HCT116 (cell line): Measurements from ENCODE around the gene MOB3B. TPM values are rescaled to one million over a fixed set of nuclear protein-coding genes. Genes with fewer than 3 reads are reported as not detected.

Source experiments
- ATAC-seq: fragments of 200-7000 bp; cut with Tn5 transposase; 2 replicates; pipeline ENCODE4 v1.9.1; 2020; ENCODE audit warnings: mild to moderate bottlenecking, moderate library complexity
- BruUV-seq: library from RNA; stranded (reverse); fragments of 400-500 nt; replicated peaks from 2 replicates; lab custom pipeline; 2021; lab: Mats Ljungman, UMichigan
- CTCF ChIA-PET: fragments of 300-600 bp; sonication (Branson Sonifier 250); formaldehyde crosslinking; loops from one replicate; lab custom pipeline; 2021; ENCODE audit warnings: antibody characterized with exemption; lab: Charles Lee
- POLR2A ChIA-PET: fragments of 300-600, 350-600 bp; sonication (Branson Sonifier 250); formaldehyde crosslinking; loops from one replicate; lab custom pipeline; 2021; ENCODE audit warnings: antibody characterized with exemption; lab: Charles Lee
- RAD21 ChIA-PET, 2 experiments: fragments of 300-600 bp; sonication (Branson Sonifier 250); formaldehyde crosslinking; loops; one replicate each; lab custom pipeline; 2023; ENCODE audit warnings: low total read pairs in 2 of 2; ENCODE audit not compliant: uncharacterized antibody in 2 of 2, unreplicated experiment in 2 of 2, low non-redundant PET in 1 of 2; lab: Charles Lee
- DNase-seq: peaks from one replicate; pipeline ENCODE4 v3.0.0-alpha.2; 2010; ENCODE audit warnings: low read depth, low spot score
- H2AFZ ChIP-seq: fragments of 200-600 bp; shearing (Covaris generic), sonication (generic); 2 replicates; pipeline ENCODE4 v1.6.1; 2017; ENCODE audit warnings: low read depth, mixed run types, mixed read lengths, antibody characterized with exemption, low read length; ENCODE audit not compliant: poor library complexity, severe bottlenecking
- H3K27ac ChIP-seq: 2 replicates; pipeline ENCODE4 v1.5.1; 2012; ENCODE audit warnings: low read depth, low read length
- H3K27me3 ChIP-seq: fragments of 200-600 bp; sonication (generic); 2 replicates; pipeline ENCODE4 v1.6.1; 2016; ENCODE audit warnings: mixed run types, low read length, mixed read lengths; ENCODE audit not compliant: insufficient read depth
- H3K36me3 ChIP-seq, 2 experiments: fragments of 200-500 bp in 1 of 2; fragments of 200-600 bp in 1 of 2; sonication (Bioruptor generic) in 1 of 2; sonication (generic) in 1 of 2; 2 replicates each; pipeline versions ENCODE4 v1.5.1 to v1.6.1; 2014 to 2016; ENCODE audit warnings: low read length in 2 of 2, inconsistent platforms in 1 of 2, mixed read lengths in 1 of 2, mixed run types in 1 of 2; ENCODE audit not compliant: insufficient read depth in 2 of 2, control insufficient read depth in 1 of 2
- H3K4me1 ChIP-seq, 2 experiments: fragments of 200-600 bp in 1 of 2; sonication (generic) in 1 of 2; 2 replicates each; pipeline versions ENCODE4 v1.5.1 to v1.6.1; 2012 to 2017; ENCODE audit warnings: low read length in 2 of 2, inconsistent platforms in 1 of 2, mild to moderate bottlenecking in 1 of 2, mixed read lengths in 1 of 2, mixed run types in 1 of 2, moderate library complexity in 1 of 2; ENCODE audit not compliant: insufficient read depth in 2 of 2, control insufficient read depth in 1 of 2
- H3K4me2 ChIP-seq: fragments of 200-600 bp; sonication (generic); 2 replicates; pipeline ENCODE4 v1.6.1; 2017; ENCODE audit warnings: mixed run types, low read length, mixed read lengths
- H3K4me3 ChIP-seq, 2 experiments: fragments of 200-600 bp in 1 of 2; sonication (generic) in 1 of 2; replicated peaks in 1 of 2; 2 replicates each; pipeline ENCODE4 v1.5.1; 2011 to 2016; ENCODE audit warnings: low read length in 2 of 2, control low read depth in 1 of 2, low read depth in 1 of 2, mild to moderate bottlenecking in 1 of 2, mixed read lengths in 1 of 2, mixed run types in 1 of 2
- H3K79me2 ChIP-seq: fragments of 200-600 bp; sonication (generic); 2 replicates; pipeline ENCODE4 v1.6.1; 2017; ENCODE audit warnings: mild to moderate bottlenecking, mixed run types, low read length, moderate library complexity, mixed read lengths; ENCODE audit not compliant: insufficient read depth
- H3K9ac ChIP-seq: fragments of 200-600 bp; sonication (generic); 2 replicates; pipeline ENCODE4 v1.6.1; 2016; ENCODE audit warnings: low read length, mixed read lengths
- H3K9me2 ChIP-seq: fragments of 200-600 bp; sonication (generic), shearing (Covaris generic); 2 replicates; pipeline ENCODE4 v1.6.1; 2017; ENCODE audit warnings: mixed run types, mild to moderate bottlenecking, moderate library complexity; ENCODE audit not compliant: insufficient read depth
- H3K9me3 ChIP-seq, 2 experiments: fragments of 200-500 bp in 1 of 2; fragments of 200-600 bp in 1 of 2; sonication (Bioruptor generic) in 1 of 2; sonication (generic) in 1 of 2; 2 replicates each; pipeline ENCODE4 v1.6.1; 2014 to 2017; ENCODE audit warnings: low read length in 2 of 2, mixed read lengths in 2 of 2, inconsistent platforms in 1 of 2, low read depth in 1 of 2, mild to moderate bottlenecking in 1 of 2, mixed run types in 1 of 2, moderate library complexity in 1 of 2; ENCODE audit not compliant: control insufficient read depth in 1 of 2, insufficient read depth in 1 of 2
- H4K20me1 ChIP-seq: fragments of 200-600 bp; sonication (generic), shearing (Covaris generic); 2 replicates; pipeline ENCODE4 v1.6.1; 2017; ENCODE audit warnings: mixed run types, mild to moderate bottlenecking, moderate library complexity; ENCODE audit not compliant: insufficient read depth
- ATF3 ChIP-seq: IDR thresholded peaks from 2 replicates; pipeline ENCODE4 v1.6.1; 2012
- CEBPB ChIP-seq: IDR thresholded peaks from 2 replicates; pipeline ENCODE4 v1.6.1; 2012; ENCODE audit warnings: low read depth
- EGR1 ChIP-seq: IDR thresholded peaks from 2 replicates; pipeline ENCODE4 v1.6.1; 2012; ENCODE audit warnings: low read depth
- EZH2 ChIP-seq: fragments of 200-600 bp; sonication (generic); IDR thresholded peaks from 2 replicates; pipeline ENCODE4 v1.6.1; 2017; ENCODE audit warnings: antibody characterized with exemption, mixed run types
- EZH2phosphoT487 ChIP-seq: fragments of 200-600 bp; IDR thresholded peaks from 2 replicates; pipeline ENCODE4 v1.6.1; 2018; ENCODE audit warnings: antibody characterized with exemption, borderline replicate concordance
- FOSL1 ChIP-seq: IDR thresholded peaks from 2 replicates; pipeline ENCODE4 v1.6.1; 2012; ENCODE audit warnings: low read depth
- JUND ChIP-seq: IDR thresholded peaks from 2 replicates; pipeline ENCODE4 v1.6.1; 2012
- POLR2A ChIP-seq: IDR thresholded peaks from 2 replicates; pipeline ENCODE4 v1.7.0; 2011; ENCODE audit warnings: borderline replicate concordance; ENCODE audit not compliant: insufficient read depth, insufficient read length; ENCODE audit errors: extremely low read depth
- POLR2AphosphoS5 ChIP-seq: IDR thresholded peaks from 2 replicates; pipeline ENCODE4 v1.6.1; 2011; ENCODE audit warnings: mild to moderate bottlenecking, low read depth, low read length, moderate library complexity
- RAD21 ChIP-seq: IDR thresholded peaks from 2 replicates; pipeline ENCODE4 v1.6.1; 2012; ENCODE audit warnings: low read depth, mild to moderate bottlenecking
- REST ChIP-seq: IDR thresholded peaks from 2 replicates; pipeline ENCODE4 v1.6.1; 2012; ENCODE audit warnings: low read depth
- SIN3A ChIP-seq: IDR thresholded peaks from 2 replicates; pipeline ENCODE4 v1.6.1; 2012; ENCODE audit warnings: low read depth
- SRF ChIP-seq: IDR thresholded peaks from 2 replicates; pipeline ENCODE4 v1.6.1; 2012; ENCODE audit warnings: low read depth
- TCF7L2 ChIP-seq: IDR thresholded peaks from 2 replicates; pipeline ENCODE4 v1.7.0; 2011; ENCODE audit warnings: borderline replicate concordance, inconsistent platforms; ENCODE audit not compliant: insufficient read depth, insufficient read length; ENCODE audit errors: extremely low read depth
- ZFX ChIP-seq: fragments of 450-650 bp; IDR thresholded peaks from 2 replicates; pipeline ENCODE4 v1.6.1; 2017
- ZNF274 ChIP-seq: fragments of 200-500 bp; sonication (Bioruptor generic); IDR thresholded peaks from 2 replicates; pipeline ENCODE4 v1.6.1; 2014; ENCODE audit warnings: mild to moderate bottlenecking, low read depth, low read length, inconsistent platforms
- intact Hi-C: fragments of 100-400 bp; cut with micrococcal nuclease; formaldehyde crosslinking; loops from 2 replicates; pipeline ENCODE4 v1.10.0; 2022
- total RNA-seq: library from RNA; stranded (reverse); gene quantifications from one replicate; pipeline ENCODE4 v1.2.1, GENCODE V29; 2021; ENCODE audit not compliant: unreplicated experiment
- TF ChIP-seq, protein P1 (sequence below), 3 experiments: fragments of 200-600 bp in 1 of 3; sonication (generic) in 1 of 3; IDR thresholded peaks in 2 of 3; conservative IDR thresholded peaks in 1 of 3; 2 replicates each; pipeline ENCODE4 v1.5.1; 2012 to 2017; ENCODE audit warnings: low read depth in 2 of 3, low read length in 2 of 3, antibody characterized with exemption in 1 of 3, borderline replicate concordance in 1 of 3, control low read depth in 1 of 3, mild to moderate bottlenecking in 1 of 3, mixed read lengths in 1 of 3, mixed run types in 1 of 3, moderate library complexity in 1 of 3; ENCODE audit not compliant: insufficient read depth in 1 of 3

The MOB3B gene
- total RNA-seq, 1 experiment from 2014 or later, result 1.2 TPM

DNA sequence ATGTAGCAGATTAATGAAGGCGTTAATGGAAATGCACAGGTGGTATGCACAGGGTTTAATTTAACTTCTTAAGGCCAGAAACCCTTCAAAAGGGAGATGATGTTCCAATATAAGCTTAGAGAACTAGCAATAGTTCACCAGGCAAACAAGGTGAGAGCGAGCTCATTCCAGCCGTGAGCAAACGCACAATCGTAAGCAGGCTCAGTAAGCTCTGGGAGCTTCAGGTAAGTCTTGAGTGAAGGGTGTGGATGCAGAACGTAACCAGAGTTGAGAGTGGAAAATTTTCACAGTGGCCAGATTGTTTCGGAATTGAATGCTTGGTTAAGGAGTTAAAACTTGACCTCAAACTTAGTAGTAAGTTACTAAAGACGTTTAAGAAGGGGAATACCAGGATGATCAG, 238.3 kb downstream of the MOB3B start:
- ChIA-PET RAD21 (no interaction called here), CTCF (no interaction called here), POLR2A (interaction anchor here (0.6 kb wide), 1 partner anchor 509 kb away, joined by 3 read pairs; no protein-coding TSS in a partner anchor)
- peaks cover 60% of the 10 kb centered on the region for H3K27me3 ChIP-seq
- H2AFZ ChIP-seq, result no peak overlapping the region
- H3K4me2 ChIP-seq, result no peak overlapping the region
- H4K20me1 ChIP-seq, result no peaks in the 10 kb centered on the region
- H3K36me3 ChIP-seq, result no peaks in the 10 kb centered on the region
- no peaks in the 10 kb centered on the region for H3K4me1 ChIP-seq
- no peak overlapping the region for H3K27ac ChIP-seq
- intact Hi-C loops, result no loop called here
- H3K4me3 ChIP-seq, result no peak overlapping the region
- H3K79me2 ChIP-seq, result no peaks in the 10 kb centered on the region
- ATAC-seq (no peak), DNase-seq (no peak)
- no peak overlapping the region for H3K9ac ChIP-seq
- no TSS peak for BruUV-seq
- TF ChIP-seq ATF3 (no peak), ZFX (no peak), POLR2AphosphoS5 (no peak), TCF7L2 (no peak), ZNF274 (no peak), RAD21 (no peak), SRF (no peak), SIN3A (no peak), EZH2phosphoT487 (no peak), REST (no peak), CEBPB (no peak), EGR1 (no peak), JUND (no peak), FOSL1 (no peak), EZH2 (no peak), POLR2A (no peak)
- TF ChIP-seq, protein P1, sequence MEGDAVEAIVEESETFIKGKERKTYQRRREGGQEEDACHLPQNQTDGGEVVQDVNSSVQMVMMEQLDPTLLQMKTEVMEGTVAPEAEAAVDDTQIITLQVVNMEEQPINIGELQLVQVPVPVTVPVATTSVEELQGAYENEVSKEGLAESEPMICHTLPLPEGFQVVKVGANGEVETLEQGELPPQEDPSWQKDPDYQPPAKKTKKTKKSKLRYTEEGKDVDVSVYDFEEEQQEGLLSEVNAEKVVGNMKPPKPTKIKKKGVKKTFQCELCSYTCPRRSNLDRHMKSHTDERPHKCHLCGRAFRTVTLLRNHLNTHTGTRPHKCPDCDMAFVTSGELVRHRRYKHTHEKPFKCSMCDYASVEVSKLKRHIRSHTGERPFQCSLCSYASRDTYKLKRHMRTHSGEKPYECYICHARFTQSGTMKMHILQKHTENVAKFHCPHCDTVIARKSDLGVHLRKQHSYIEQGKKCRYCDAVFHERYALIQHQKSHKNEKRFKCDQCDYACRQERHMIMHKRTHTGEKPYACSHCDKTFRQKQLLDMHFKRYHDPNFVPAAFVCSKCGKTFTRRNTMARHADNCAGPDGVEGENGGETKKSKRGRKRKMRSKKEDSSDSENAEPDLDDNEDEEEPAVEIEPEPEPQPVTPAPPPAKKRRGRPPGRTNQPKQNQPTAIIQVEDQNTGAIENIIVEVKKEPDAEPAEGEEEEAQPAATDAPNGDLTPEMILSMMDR (IDR thresholded peaks at IDR 0.05 in 2 of 3, conservative IDR thresholded peaks at IDR 0.05 in 1 of 3; ENCODE audit: borderline replicate concordance in 1 of 3, insufficient read depth in 1 of 3, low read depth in 2 of 3, low read length in 2 of 3), result no peak
- H3K9me2 ChIP-seq, result no peaks in the 10 kb centered on the region
- no peaks in the 10 kb centered on the region for H3K9me3 ChIP-seq
